GM23248 (cell line): ENCODE measurements around the gene SLC22A1. TPM values are rescaled to one million over a fixed set of nuclear protein-coding genes. Genes with fewer than 3 reads are reported as not detected.
A peak's percentile ranks its signal among the peaks of the same experiment; 100 is the strongest.

Experiments used
- DNase-seq: peaks from one replicate; pipeline ENCODE4 v3.0.0-alpha.2; 2015
- H2AFZ ChIP-seq: fragments of 200-600 bp; sonication (generic); 2 replicates; pipeline ENCODE4 v1.6.1; 2016; ENCODE audit warnings: antibody characterized with exemption
- H3F3A ChIP-seq: fragments of 200-600 bp; sonication (generic); 2 replicates; pipeline ENCODE4 v1.6.1; 2016; ENCODE audit warnings: mild to moderate bottlenecking, antibody characterized with exemption, mixed run types; ENCODE audit not compliant: insufficient read depth
- H3K27ac ChIP-seq: fragments of 200-600 bp; sonication (generic); 2 replicates; pipeline ENCODE4 v1.5.1; 2016; ENCODE audit warnings: mild to moderate bottlenecking
- H3K27me3 ChIP-seq: fragments of 200-600 bp; sonication (generic); replicated peaks from 2 replicates; pipeline ENCODE4 v1.6.1; 2016; ENCODE audit warnings: mild to moderate bottlenecking; ENCODE audit not compliant: insufficient read depth
- H3K36me3 ChIP-seq: fragments of 200-600 bp; sonication (generic); 2 replicates; pipeline ENCODE4 v1.6.1; 2016; ENCODE audit warnings: low read depth, mild to moderate bottlenecking
- H3K4me1 ChIP-seq: fragments of 200-600 bp; sonication (generic); 2 replicates; pipeline ENCODE4 v1.6.1; 2016; ENCODE audit warnings: mild to moderate bottlenecking; ENCODE audit not compliant: insufficient read depth
- H3K4me2 ChIP-seq: fragments of 200-600 bp; sonication (generic); one replicate; pipeline ENCODE4 v1.6.1; 2016; ENCODE audit warnings: mild to moderate bottlenecking; ENCODE audit not compliant: unreplicated experiment
- H3K4me3 ChIP-seq: fragments of 200-600 bp; sonication (generic); 2 replicates; pipeline ENCODE4 v1.5.1; 2016; ENCODE audit warnings: mild to moderate bottlenecking
- H3K79me2 ChIP-seq: fragments of 200-600 bp; sonication (generic); 2 replicates; pipeline ENCODE4 v1.6.1; 2016; ENCODE audit warnings: mild to moderate bottlenecking; ENCODE audit not compliant: insufficient read depth
- H3K9ac ChIP-seq: fragments of 200-600 bp; sonication (generic); 2 replicates; pipeline ENCODE4 v1.6.1; 2016; ENCODE audit warnings: mild to moderate bottlenecking
- H3K9me2 ChIP-seq: fragments of 200-600 bp; sonication (generic); 2 replicates; pipeline ENCODE4 v1.6.1; 2016; ENCODE audit warnings: mixed run types, mild to moderate bottlenecking, moderate library complexity; ENCODE audit not compliant: insufficient read depth
- H3K9me3 ChIP-seq: fragments of 200-600 bp; sonication (generic); one replicate; pipeline ENCODE4 v1.6.1; 2017; ENCODE audit warnings: low read depth
- H4K20me1 ChIP-seq: fragments of 200-600 bp; sonication (generic); 2 replicates; pipeline ENCODE4 v1.6.0; 2016; ENCODE audit not compliant: insufficient read depth
- EZH2 ChIP-seq: fragments of 200-600 bp; sonication (generic); IDR thresholded peaks from 2 replicates; pipeline ENCODE4 v1.6.1; 2018; ENCODE audit warnings: antibody characterized with exemption, mild to moderate bottlenecking; ENCODE audit not compliant: insufficient read depth, poor library complexity, severe bottlenecking
- EZH2phosphoT487 ChIP-seq: fragments of 200-600 bp; sonication (generic); IDR thresholded peaks from 2 replicates; pipeline ENCODE4 v1.6.1; 2018; ENCODE audit warnings: antibody characterized with exemption, moderate library complexity, mild to moderate bottlenecking, low read depth; ENCODE audit not compliant: insufficient read depth
- WGBS, 2 experiments: methylation state at CpG; one replicate each; pipeline ENCODE4 v1.1.6; 2015 to 2017; ENCODE audit warnings: low lambda C conversion rate in 2 of 2, low coverage in 1 of 2; ENCODE audit errors: missing lambda C conversion rate in 2 of 2; 5-methylcytosine and 5-hydroxymethylcytosine counted together
- in situ Hi-C: fragments of 300-500 bp; cut with MboI; formaldehyde crosslinking; loops from 2 replicates; pipeline ENCODE4 v1.15.0; 2020
- polyA plus RNA-seq: library from polyadenylated mRNA; unstranded; fragments of >200 nt; fragmentation: Nextera tagmentation; extraction: Ambion mirVana; gene quantifications from 2 replicates; pipeline ENCODE4 v1.2.1, GENCODE V29; 2016
- total RNA-seq: library from RNA; depleted of rRNA; stranded (reverse); fragments of >200 nt; shearing (Covaris generic); gene quantifications from 2 replicates; pipeline ENCODE4 v1.2.3, GENCODE V29; 2014

Gene SLC22A1
- total and polyA plus RNA-seq, 2 experiments from 2014 or later = not detected

DNA sequence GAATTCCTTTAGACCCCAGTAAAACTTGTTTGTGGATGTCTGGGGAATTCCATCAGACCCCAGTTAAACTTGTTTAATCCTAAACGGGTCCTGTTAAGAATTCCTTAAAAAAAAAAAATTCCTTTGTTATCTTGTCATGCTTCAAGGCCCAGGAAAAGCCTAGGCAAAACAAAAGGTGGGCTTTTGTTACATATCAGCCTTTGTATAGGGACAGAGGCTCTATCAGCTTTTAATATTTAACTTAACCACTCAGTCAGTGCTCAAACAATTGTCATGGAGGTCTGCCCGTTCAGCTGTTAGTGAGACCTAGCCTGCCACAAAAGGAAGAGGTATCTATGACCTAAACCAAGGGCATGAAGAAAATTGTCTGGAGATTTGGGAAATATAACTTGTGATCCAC, 53.1 kb downstream of the SLC22A1 start:
- no peak for DNase-seq
- H3K36me3 ChIP-seq = no peaks in the 10 kb centered on the region
- H3K4me1 ChIP-seq = no peaks in the 10 kb centered on the region
- H3K4me2 ChIP-seq = no peak overlapping the region
- no peaks in the 10 kb centered on the region for H3F3A ChIP-seq
- no peak overlapping the region for H3K9ac ChIP-seq
- H4K20me1 ChIP-seq = no peaks in the 10 kb centered on the region
- TF ChIP-seq EZH2 (no peak), EZH2phosphoT487 (no peak)
- no peaks in the 10 kb centered on the region for H3K9me3 ChIP-seq
- in situ Hi-C loops = no loop called here
- no peak overlapping the region for H3K4me3 ChIP-seq
- no peak overlapping the region for H3K27ac ChIP-seq
- WGBS, 2 experiments = 21 to 38% methylated on average over 2 of the region's 2 CpGs
- no peaks in the 10 kb centered on the region for H3K79me2 ChIP-seq
- no peaks in the 10 kb centered on the region for H3K27me3 ChIP-seq
- no peak overlapping the region for H2AFZ ChIP-seq
- no peaks in the 10 kb centered on the region for H3K9me2 ChIP-seq

DNA sequence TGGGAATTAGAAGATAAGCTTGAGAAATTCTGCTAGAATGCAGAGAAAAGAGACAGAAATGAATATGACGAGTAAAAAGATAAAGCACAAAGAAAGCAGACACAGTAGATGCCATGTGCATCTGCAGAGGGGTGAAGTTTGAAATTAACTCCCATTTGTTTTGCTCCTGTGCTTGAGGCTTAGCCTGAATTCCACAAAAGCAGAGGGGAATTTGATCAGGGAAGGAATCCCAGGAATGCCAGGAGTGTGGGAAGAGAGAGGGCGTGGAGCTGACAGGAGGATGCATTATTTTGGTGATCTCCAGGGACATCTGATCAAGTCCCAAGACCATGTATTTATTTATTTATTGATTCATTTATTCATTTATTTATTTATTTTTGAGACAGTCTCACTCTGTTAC, 55.6 kb downstream of the SLC22A1 start:
- WGBS, 2 experiments = 23 to 26% methylated on average over 2 of the region's 2 CpGs
- Histone ChIP-seq H3K9ac (no peak overlapping the region), H3F3A (no peaks in the 10 kb centered on the region), H3K4me3 (no peak overlapping the region), H3K27me3 (no peaks in the 10 kb centered on the region), H3K27ac (no peak overlapping the region), H3K9me2 (no peaks in the 10 kb centered on the region), H3K36me3 (no peaks in the 10 kb centered on the region), H3K4me2 (no peak overlapping the region), H2AFZ (no peak overlapping the region), H3K4me1 (no peaks in the 10 kb centered on the region), H4K20me1 (no peaks in the 10 kb centered on the region), H3K9me3 (no peaks in the 10 kb centered on the region), H3K79me2 (no peaks in the 10 kb centered on the region)
- TF ChIP-seq EZH2phosphoT487 (no peak), EZH2 (no peak)
- in situ Hi-C loops = no loop called here
- DNase-seq = no peak

DNA sequence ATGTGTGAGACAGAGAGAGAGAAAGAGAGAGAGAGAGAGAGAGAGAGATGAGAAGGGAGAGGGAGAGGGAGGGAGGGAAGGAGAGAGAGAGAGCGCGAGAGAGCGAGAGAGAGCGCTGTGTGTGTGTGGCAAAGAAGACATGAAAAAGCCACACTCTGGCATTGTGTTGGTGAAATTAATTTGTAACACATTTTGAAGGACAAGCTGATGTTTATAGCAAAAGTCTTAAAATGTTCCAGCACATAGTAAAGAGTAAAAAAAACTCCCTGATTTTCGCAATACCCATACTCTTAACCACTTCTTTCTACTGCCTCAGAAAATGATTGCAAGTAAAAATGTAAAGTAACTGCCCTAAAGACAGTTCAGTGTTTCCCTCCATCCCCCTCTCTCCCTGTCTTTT, 56.7 kb downstream of the SLC22A1 start:
- Histone ChIP-seq H2AFZ (no peak overlapping the region), H3K79me2 (no peaks in the 10 kb centered on the region), H3K4me3 (no peak overlapping the region), H3F3A (no peaks in the 10 kb centered on the region), H3K9ac (no peak overlapping the region), H3K4me1 (no peaks in the 10 kb centered on the region), H3K9me2 (no peaks in the 10 kb centered on the region), H3K4me2 (no peak overlapping the region), H3K9me3 (no peaks in the 10 kb centered on the region), H3K36me3 (no peaks in the 10 kb centered on the region), H3K27me3 (no peaks in the 10 kb centered on the region), H4K20me1 (no peaks in the 10 kb centered on the region), H3K27ac (no peak overlapping the region)
- TF ChIP-seq EZH2phosphoT487 (no peak), EZH2 (no peak)
- no peak for DNase-seq
- 4 to 12% methylated on average over 5 of the region's 5 CpGs for WGBS, 2 experiments
- in situ Hi-C loops = no loop called here

DNA sequence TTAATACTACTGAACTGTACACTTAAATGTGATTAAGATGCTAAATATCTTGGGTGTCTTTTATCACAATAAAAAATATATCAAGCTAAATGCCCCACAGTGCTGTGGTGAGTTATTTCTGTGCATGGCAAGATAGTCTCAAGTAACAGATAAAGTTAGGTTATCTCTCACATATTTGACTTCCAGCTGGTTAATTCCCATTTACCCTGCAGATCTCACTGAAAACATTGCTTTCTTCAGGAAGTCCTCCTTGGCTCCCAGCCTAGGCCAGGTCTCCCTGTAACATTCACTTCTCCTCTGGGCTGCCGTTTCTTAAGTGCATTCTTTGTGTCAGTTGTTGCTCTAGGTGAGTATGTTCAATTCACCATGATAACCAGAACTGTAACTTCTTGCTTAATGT, 59.1 kb downstream of the SLC22A1 start:
- 43 to 64% methylated on average over 1 of the region's 1 CpG for WGBS, 2 experiments
- Histone ChIP-seq H3K27ac (no peak overlapping the region), H3K36me3 (no peaks in the 10 kb centered on the region), H3K9me2 (no peaks in the 10 kb centered on the region), H3K4me2 (no peak overlapping the region), H3K9me3 (no peaks in the 10 kb centered on the region), H3K79me2 (no peaks in the 10 kb centered on the region), H3K27me3 (no peaks in the 10 kb centered on the region), H2AFZ (no peak overlapping the region), H3K4me1 (no peaks in the 10 kb centered on the region), H3K4me3 (no peak overlapping the region), H3F3A (no peaks in the 10 kb centered on the region), H3K9ac (no peak overlapping the region), H4K20me1 (no peaks in the 10 kb centered on the region)
- in situ Hi-C loops = no loop called here
- no peak for DNase-seq
- no peak for TF ChIP-seq EZH2
- no peak for TF ChIP-seq EZH2phosphoT487

DNA sequence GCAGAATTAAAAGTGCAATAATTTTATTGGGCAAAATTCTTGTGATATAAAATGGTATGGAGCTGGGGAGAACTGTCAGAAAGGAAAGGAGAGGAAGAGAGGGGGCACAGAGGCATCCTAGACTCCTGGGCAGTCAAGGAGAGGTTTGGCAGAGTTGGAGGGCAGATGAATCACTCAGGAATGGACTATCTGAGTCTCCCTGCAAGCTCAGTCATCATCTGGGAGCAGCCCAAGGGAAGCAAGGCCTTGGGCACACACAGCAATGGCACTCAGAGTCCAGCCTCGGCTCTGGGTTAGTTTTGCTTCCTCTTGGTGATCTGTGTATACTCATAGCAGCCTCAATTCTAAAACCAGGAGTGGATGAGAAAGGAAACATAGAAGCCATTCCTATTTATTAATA, 67.2 kb downstream of the SLC22A1 start:
- H4K20me1 ChIP-seq = no peaks in the 10 kb centered on the region
- no peaks in the 10 kb centered on the region for H3K4me1 ChIP-seq
- H3K27me3 ChIP-seq = no peaks in the 10 kb centered on the region
- H3K9ac ChIP-seq = no peak overlapping the region
- peak; percentile 38 for DNase-seq
- H3K27ac ChIP-seq = no peak overlapping the region
- TF ChIP-seq EZH2 (no peak), EZH2phosphoT487 (no peak)
- WGBS, 2 experiments = 41 to 42% methylated on average over 1 of the region's 1 CpG
- H3K36me3 ChIP-seq = no peaks in the 10 kb centered on the region
- in situ Hi-C loops = no loop called here
- no peaks in the 10 kb centered on the region for H3K9me2 ChIP-seq
- no peak overlapping the region for H3K4me3 ChIP-seq
- no peak overlapping the region for H3K4me2 ChIP-seq
- no peaks in the 10 kb centered on the region for H3K9me3 ChIP-seq
- no peak overlapping the region for H2AFZ ChIP-seq
- no peaks in the 10 kb centered on the region for H3K79me2 ChIP-seq
- H3F3A ChIP-seq = no peaks in the 10 kb centered on the region
